Thyroid gland (tissue), 4 donors: ENCODE results near the gene FOSB. TPM values are rescaled to one million over a fixed set of nuclear protein-coding genes. Genes with fewer than 3 reads are reported as not detected.

Experiments
- DNase-seq, 2 donors: peaks; one replicate each; pipeline ENCODE4 v3.0.0-alpha.2; 2019
- H3K27ac ChIP-seq, 3 donors: fragments of 200-600 bp; sonication (generic); 1 replicate in 2 of 3; 2 replicates in 1 of 3; pipeline ENCODE4 v1.5.1; 2016 to 2019; ENCODE audit warnings: mild to moderate bottlenecking in 1 of 3, moderate library complexity in 1 of 3
- H3K27me3 ChIP-seq: fragments of 200-600 bp; sonication (generic); one replicate; pipeline ENCODE4 v1.5.1; 2019
- H3K36me3 ChIP-seq, 2 donors: fragments of 200-600 bp; sonication (generic); one replicate each; pipeline ENCODE4 v1.5.1; 2016 to 2019
- H3K4me1 ChIP-seq, 2 donors: fragments of 200-600 bp; sonication (generic); one replicate each; pipeline ENCODE4 v1.5.1; 2017 to 2019
- H3K4me3 ChIP-seq, 3 donors: fragments of 200-600 bp; sonication (generic); replicated peaks in 1 of 3; 1 replicate in 2 of 3; 2 replicates in 1 of 3; pipeline ENCODE4 v1.5.1; 2016; ENCODE audit warnings: mild to moderate bottlenecking in 1 of 3
- H3K9me3 ChIP-seq: fragments of 200-600 bp; sonication (generic); one replicate; pipeline ENCODE4 v1.5.1; 2017
- CTCF ChIP-seq, 6 experiments: fragments of 200-600 bp in 3 of 6; fragments of 450-650 bp in 3 of 6; sonication (generic) in 3 of 6; IDR thresholded peaks; one replicate each; pipeline ENCODE4 v1.5.1; 2016 to 2019; ENCODE audit warnings: antibody characterized with exemption in 6 of 6, mild to moderate bottlenecking in 2 of 6, inconsistent platforms in 1 of 6, moderate library complexity in 1 of 6
- POLR2A ChIP-seq, 2 donors: fragments of 450-650 bp; IDR thresholded peaks; one replicate each; pipeline ENCODE4 v1.6.1; 2017; ENCODE audit warnings: antibody characterized with exemption in 2 of 2, mild to moderate bottlenecking in 2 of 2, moderate library complexity in 1 of 2
- WGBS, 2 donors: methylation state at CpG; one replicate each; pipeline ENCODE4 v1.1.5; 2017; 5-methylcytosine and 5-hydroxymethylcytosine counted together
- intact Hi-C: fragments of 100-400 bp; cut with DNase I; formaldehyde crosslinking; loops from one replicate; pipeline ENCODE4 v1.15.1; 2023
- microRNA-seq: library from miRNA; unstranded; fragments of <30 nt; microRNA quantifications from one replicate; pipeline ENCODE4, GENCODE V29; 2016
- small RNA-seq: library from RNA; depleted of rRNA; stranded (forward); fragments of <200 nt; gene quantifications from one replicate; pipeline ENCODE3, GENCODE V24; 2016
- total RNA-seq, 4 donors: library from RNA; depleted of rRNA; stranded (reverse); fragments of >200 nt; gene quantifications; one replicate each; pipeline ENCODE4 v1.2.3, GENCODE V29; 2016

The FOSB gene
- total RNA-seq, 4 donors from 2014 or later, result 1.6 to 3.3 (median 2.4) TPM

DNA sequence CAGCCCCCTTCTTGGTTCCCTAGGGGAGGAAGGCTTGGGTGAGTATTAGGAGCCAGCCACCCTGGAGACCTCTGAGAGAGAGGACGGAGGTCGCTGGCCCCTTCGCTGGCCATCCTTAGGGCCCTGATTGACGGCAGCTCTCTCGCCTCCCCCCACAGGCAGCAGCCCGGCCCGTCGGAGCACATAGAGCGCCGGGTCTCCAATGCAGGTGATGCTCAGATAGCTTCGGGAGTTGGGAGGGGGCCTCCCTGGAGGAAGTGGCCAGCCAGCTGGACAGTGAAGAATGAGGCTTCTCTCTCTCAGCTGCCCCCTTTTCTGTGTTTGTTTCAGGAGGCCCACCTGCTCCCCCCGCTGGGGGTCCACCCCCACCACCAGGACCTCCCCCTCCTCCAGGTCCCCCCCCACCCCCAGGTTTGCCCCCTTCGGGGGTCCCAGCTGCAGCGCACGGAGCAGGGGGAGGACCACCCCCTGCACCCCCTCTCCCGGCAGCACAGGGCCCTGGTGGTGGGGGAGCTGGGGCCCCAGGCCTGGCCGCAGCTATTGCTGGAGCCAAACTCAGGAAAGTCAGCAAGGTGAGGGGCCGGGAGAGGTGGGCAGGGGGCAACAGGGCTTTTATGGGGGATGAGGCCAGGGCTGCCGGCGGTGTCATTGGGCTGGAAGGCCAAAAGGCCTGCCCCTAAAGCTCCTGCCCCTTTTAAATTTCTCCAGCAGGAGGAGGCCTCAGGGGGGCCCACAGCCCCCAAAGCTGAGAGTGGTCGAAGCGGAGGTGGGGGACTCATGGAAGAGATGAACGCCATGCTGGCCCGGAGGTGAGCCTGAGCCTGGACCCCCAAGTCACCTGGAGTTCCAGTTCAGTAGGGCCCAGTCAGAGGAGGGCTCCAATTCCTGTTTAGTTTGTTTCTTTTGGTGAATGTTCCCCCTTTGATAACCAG lies 54.5 kb downstream of the FOSB start:
- TF ChIP-seq CTCF (IDR thresholded peaks at IDR 0.05), result no peak
- TF ChIP-seq POLR2A (IDR thresholded peaks at IDR 0.05), result no peak
- Histone ChIP-seq H3K27ac (no peak overlapping the region), H3K9me3 (no peaks in the 10 kb centered on the region), H3K27me3 (no peaks in the 10 kb centered on the region), H3K4me1 (no peaks in the 10 kb centered on the region), H3K36me3 (peaks cover 15 to 41% of the 10 kb centered on the region in 2 donors), H3K4me3 (no peak overlapping the region)
- WGBS, 2 donors, result 88 to 92% methylated on average over 17 to 19 of the region's 24 CpGs
- no peak for DNase-seq
- intact Hi-C loops, result loop anchor here (5.0 to 10.0 kb wide), 3 partner anchors 35 to 163 kb away; no protein-coding TSS in a partner anchor

DNA sequence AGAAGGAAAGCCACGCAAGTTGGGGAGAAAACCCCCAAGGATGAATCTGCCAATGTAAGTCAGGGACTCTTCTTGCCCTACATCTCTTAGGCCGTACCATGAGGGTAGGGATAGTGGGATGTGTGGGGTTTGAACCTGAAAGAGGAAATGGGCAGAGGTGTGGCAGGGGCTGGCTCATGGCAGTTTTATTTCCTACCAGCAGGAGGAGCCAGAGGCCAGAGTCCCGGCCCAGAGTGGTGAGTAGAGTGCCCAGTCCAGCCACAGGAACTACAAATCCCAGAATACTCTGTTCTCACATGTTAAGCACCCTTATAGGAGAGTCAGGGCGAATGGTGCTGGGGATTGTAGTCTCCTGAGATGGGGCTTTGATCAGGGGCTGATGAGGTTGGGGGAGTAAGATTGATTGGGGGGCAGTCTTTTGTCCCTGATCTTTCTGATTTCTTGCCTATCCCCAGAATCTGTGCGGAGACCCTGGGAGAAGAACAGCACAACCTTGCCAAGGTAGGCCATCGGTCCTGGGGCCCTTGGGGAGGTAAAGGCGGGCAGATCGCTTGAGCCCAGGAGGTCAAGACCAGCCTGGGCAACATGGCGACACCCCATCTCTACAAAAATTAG lies 56.0 kb downstream of the FOSB start:
- 66 to 70% methylated on average over 5 to 8 of the region's 9 CpGs for WGBS, 2 donors
- no peaks in the 10 kb centered on the region for H3K9me3 ChIP-seq
- no peaks in the 10 kb centered on the region for H3K27me3 ChIP-seq
- H3K27ac ChIP-seq, result no peak overlapping the region
- no peak overlapping the region for H3K4me3 ChIP-seq
- TF ChIP-seq POLR2A (IDR thresholded peaks at IDR 0.05), result no peak
- TF ChIP-seq CTCF (IDR thresholded peaks at IDR 0.05), result peak; percentile 73 to 95 (median 93)
- H3K4me1 ChIP-seq, result peaks cover 3 to 8% of the 10 kb centered on the region in 2 donors
- H3K36me3 ChIP-seq, result peaks cover 6 to 34% of the 10 kb centered on the region in 2 donors
- intact Hi-C loops, result loop anchor here (5.0 to 10.0 kb wide), 3 partner anchors 34 to 161 kb away; no protein-coding TSS in a partner anchor
- DNase-seq, result peak; percentile 75 to 76

DNA sequence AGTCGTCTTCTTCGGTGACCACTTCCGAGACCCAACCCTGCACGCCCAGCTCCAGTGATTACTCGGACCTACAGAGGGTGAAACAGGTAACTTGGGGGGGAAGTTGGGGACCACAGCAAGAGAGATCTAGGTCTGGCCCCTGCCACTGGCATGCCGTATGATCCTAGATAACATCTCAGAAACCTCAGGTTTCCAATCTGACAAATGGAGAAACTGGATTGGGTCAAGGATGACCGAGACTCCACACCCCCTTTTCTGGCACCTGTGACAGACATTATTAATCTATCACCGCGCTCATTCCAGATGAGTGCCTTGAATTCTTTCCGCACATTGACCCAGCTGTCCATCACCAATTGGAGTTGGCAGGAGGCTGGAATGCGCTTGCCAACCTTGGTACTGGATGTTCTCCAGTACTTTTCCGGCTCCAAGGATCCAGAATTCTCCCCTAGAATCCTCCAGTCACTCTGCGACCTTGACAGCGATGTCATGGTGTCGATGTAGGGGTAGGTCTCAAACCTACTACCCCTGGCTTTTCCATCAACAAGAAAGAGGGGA lies 56.9 kb downstream of the FOSB start:
- no peak for DNase-seq
- intact Hi-C loops, result loop anchor here (5.0 to 10.0 kb wide), 3 partner anchors 33 to 160 kb away; no protein-coding TSS in a partner anchor
- no peak for TF ChIP-seq CTCF (IDR thresholded peaks at IDR 0.05)
- Histone ChIP-seq H3K27me3 (no peaks in the 10 kb centered on the region), H3K4me1 (peaks cover 10 to 15% of the 10 kb centered on the region in 2 donors), H3K4me3 (no peak overlapping the region), H3K27ac (no peak overlapping the region), H3K9me3 (no peaks in the 10 kb centered on the region), H3K36me3 (peaks cover 6 to 29% of the 10 kb centered on the region in 2 donors)
- 94% methylated on average over 15 of the region's 15 CpGs for WGBS, 2 donors

Small RNA genes within 50 kb of the gene (microRNA-seq; reads per million reads assigned to microRNA genes)
- gene MIR6088, result not detected

Small RNA genes within 50 kb of the gene (small RNA-seq; reads per million reads assigned to genes)
- gene MIR6088, result not detected

Other genes with a start within 250 kb of the FOSB start
- gene EXOC3L2, start 222.6 kb upstream of the FOSB start, total RNA-seq, result 10 to 100 TPM in 2 of 4 donors, 1 to 10 TPM in 2; 2.1 to 17.2 (median 11.4) TPM
- gene MARK4, start 216.7 kb upstream of the FOSB start, total RNA-seq, result 10 to 100 TPM; 18.5 to 25.1 (median 22.1) TPM
- gene CKM, start 145.1 kb upstream of the FOSB start, total RNA-seq, result under 1 TPM in 1 of 4 donors, not detected in 3; 0.27 TPM
- 1 to 10 TPM in 1 of 4 donors, under 1 TPM in 3; 0.45 to 1.2 (median 0.83) TPM for gene KLC3, start 127.2 kb upstream of the FOSB start, total RNA-seq
- 10 to 100 TPM in 3 of 4 donors, 1 to 10 TPM in 1; 9.4 to 19.2 (median 15.9) TPM for gene ERCC2, start 97.4 kb upstream of the FOSB start, total RNA-seq
- 10 to 100 TPM; 11.9 to 64.2 (median 35.8) TPM for gene PPP1R13L, start 62.9 kb upstream of the FOSB start, total RNA-seq
- gene POLR1G, start 61.4 kb upstream of the FOSB start, total RNA-seq, result 1 to 10 TPM; 1.3 to 9.1 (median 4.2) TPM
- 100 to 1,000 TPM in 2 of 4 donors, 10 to 100 TPM in 2; 89.1 to 157 (median 113) TPM for gene ERCC1, start 44.1 kb upstream of the FOSB start, total RNA-seq
- gene RTN2, start 29.1 kb downstream of the FOSB start, total RNA-seq, result 1 to 10 TPM; 1.8 to 7.3 (median 4.6) TPM
- gene PPM1N, start 30.4 kb downstream of the FOSB start, total RNA-seq, result 1 to 10 TPM in 1 of 4 donors, under 1 TPM in 1, not detected in 2; 0.73 to 1.1 TPM
- 10 to 100 TPM; 34.3 to 50.8 (median 45.1) TPM for gene VASP, start 39.5 kb downstream of the FOSB start, total RNA-seq
- 10 to 100 TPM in 3 of 4 donors, 1 to 10 TPM in 1; 5.4 to 30.8 (median 17.0) TPM for gene OPA3, start 116.8 kb downstream of the FOSB start, total RNA-seq
- gene GPR4, start 134.2 kb downstream of the FOSB start, total RNA-seq, result 1 to 10 TPM; 3.6 to 9.4 (median 5.6) TPM
- gene EML2, start 171.4 kb downstream of the FOSB start, total RNA-seq, result 100 to 1,000 TPM in 1 of 4 donors, 10 to 100 TPM in 3; 33.1 to 148 (median 36.8) TPM
- gene GIPR, start 200.2 kb downstream of the FOSB start, total RNA-seq, result 1 to 10 TPM in 3 of 4 donors, under 1 TPM in 1; 0.45 to 1.5 (median 1.2) TPM
- gene SNRPD2, start 224.0 kb downstream of the FOSB start, total RNA-seq, result 100 to 1,000 TPM; 133 to 279 (median 192) TPM
- gene QPCTL, start 224.7 kb downstream of the FOSB start, total RNA-seq, result 10 to 100 TPM in 2 of 4 donors, 1 to 10 TPM in 2; 5.4 to 16.3 (median 12.5) TPM